Body of pancreas (tissue), 4 donors: Measurements from ENCODE around the gene SLC5A2. TPM values are rescaled to one million over a fixed set of nuclear protein-coding genes. Genes with fewer than 3 reads are reported as not detected.

ENCODE experiments used
- ATAC-seq: fragments of 150-250 bp; one replicate; pipeline ENCODE4 v1.9.1; 2016
- DNase-seq, 4 donors: peaks; one replicate each; pipeline ENCODE4 v3.0.0-alpha.2; 2019
- H3K27ac ChIP-seq, 4 donors: fragments of 200-600 bp; sonication (generic); 1 replicate in 3 of 4; 2 replicates in 1 of 4; pipeline versions ENCODE4 v1.5.1 to v1.6.1; 2016 to 2019; ENCODE audit warnings: mild to moderate bottlenecking in 1 of 4, mixed read lengths in 1 of 4, moderate library complexity in 1 of 4
- H3K27me3 ChIP-seq, 2 donors: fragments of 200-600 bp; sonication (generic); one replicate each; pipeline ENCODE4 v1.6.0; 2016; ENCODE audit warnings: mild to moderate bottlenecking in 1 of 2
- H3K36me3 ChIP-seq, 2 donors: fragments of 200-600 bp; sonication (generic); replicated peaks in 1 of 2; 2 replicates each; pipeline ENCODE4 v1.5.1; 2016; ENCODE audit warnings: low read depth in 2 of 2; ENCODE audit not compliant: insufficient read depth in 1 of 2
- H3K4me1 ChIP-seq: fragments of 200-600 bp; sonication (generic); one replicate; pipeline ENCODE4 v1.6.0; 2016
- H3K4me3 ChIP-seq, 2 donors: fragments of 200-600 bp; sonication (generic); 1 replicate in 1 of 2; 2 replicates in 1 of 2; pipeline ENCODE4 v1.5.1; 2016 to 2019
- H3K9me3 ChIP-seq, 3 donors: fragments of 200-600 bp; sonication (generic); 1 replicate in 2 of 3; 2 replicates in 1 of 3; pipeline ENCODE4 v1.5.1; 2016
- POLR2A ChIP-seq, 3 donors: fragments of 450-650 bp; IDR thresholded peaks; one replicate each; pipeline ENCODE4 v1.6.1; 2016; ENCODE audit warnings: antibody characterized with exemption in 3 of 3, mild to moderate bottlenecking in 2 of 3
- WGBS, 2 donors: methylation state at CpG; one replicate each; pipeline ENCODE4 v1.1.5; 2017; 5-methylcytosine and 5-hydroxymethylcytosine counted together
- intact Hi-C: fragments of 100-400 bp; cut with DNase I; formaldehyde crosslinking; loops from one replicate; pipeline ENCODE4 v1.15.1; 2023
- total RNA-seq, 2 donors: library from RNA; depleted of rRNA; stranded (reverse); fragments of >200 nt; gene quantifications; one replicate each; pipeline ENCODE4 v1.1.0, GENCODE V29; 2016
- TF ChIP-seq, protein P1 (sequence below), 7 experiments: fragments of 450-650 bp in 4 of 7; fragments of 200-600 bp in 3 of 7; sonication (generic) in 3 of 7; IDR thresholded peaks; one replicate each; pipeline ENCODE4 v1.5.1; 2016 to 2019; ENCODE audit warnings: antibody characterized with exemption in 7 of 7

SLC5A2 gene
- total RNA-seq, 2 donors from 2014 or later: 0.26 TPM; not detected in 1

DNA sequence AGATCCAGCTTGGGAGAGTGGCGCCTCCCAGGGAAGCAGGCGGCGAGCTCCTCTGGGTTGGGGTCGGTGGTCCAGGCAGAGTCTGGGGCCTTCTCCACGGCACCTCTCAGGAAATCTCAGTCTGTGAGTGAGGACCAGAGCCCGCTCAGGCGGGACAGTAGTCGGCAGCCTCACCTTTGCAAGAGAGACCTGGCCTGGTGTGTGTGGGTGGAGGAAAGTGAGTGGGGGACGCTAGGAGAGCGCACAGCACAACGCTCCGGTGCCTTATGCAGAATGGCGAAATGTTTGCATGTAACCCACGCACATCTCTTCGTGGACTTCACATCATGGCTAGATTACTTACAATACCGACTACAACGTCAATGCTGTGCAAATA lies 47.0 kb downstream of the SLC5A2 start:
- no peak for ATAC-seq
- intact Hi-C loops: no loop called here
- Histone ChIP-seq H3K4me3 (no peak overlapping the region), H3K27me3 (no peaks in the 10 kb centered on the region), H3K36me3 (no peaks in the 10 kb centered on the region), H3K27ac (peak overlapping the region; percentile 16 to 69 (median 50)), H3K4me1 (peaks cover 8% of the 10 kb centered on the region), H3K9me3 (no peaks in the 10 kb centered on the region)
- WGBS, 2 donors: 13 to 23% methylated on average over 10 to 17 of the region's 17 CpGs
- no peak for TF ChIP-seq POLR2A (IDR thresholded peaks at IDR 0.05)
- TF ChIP-seq, protein P1, sequence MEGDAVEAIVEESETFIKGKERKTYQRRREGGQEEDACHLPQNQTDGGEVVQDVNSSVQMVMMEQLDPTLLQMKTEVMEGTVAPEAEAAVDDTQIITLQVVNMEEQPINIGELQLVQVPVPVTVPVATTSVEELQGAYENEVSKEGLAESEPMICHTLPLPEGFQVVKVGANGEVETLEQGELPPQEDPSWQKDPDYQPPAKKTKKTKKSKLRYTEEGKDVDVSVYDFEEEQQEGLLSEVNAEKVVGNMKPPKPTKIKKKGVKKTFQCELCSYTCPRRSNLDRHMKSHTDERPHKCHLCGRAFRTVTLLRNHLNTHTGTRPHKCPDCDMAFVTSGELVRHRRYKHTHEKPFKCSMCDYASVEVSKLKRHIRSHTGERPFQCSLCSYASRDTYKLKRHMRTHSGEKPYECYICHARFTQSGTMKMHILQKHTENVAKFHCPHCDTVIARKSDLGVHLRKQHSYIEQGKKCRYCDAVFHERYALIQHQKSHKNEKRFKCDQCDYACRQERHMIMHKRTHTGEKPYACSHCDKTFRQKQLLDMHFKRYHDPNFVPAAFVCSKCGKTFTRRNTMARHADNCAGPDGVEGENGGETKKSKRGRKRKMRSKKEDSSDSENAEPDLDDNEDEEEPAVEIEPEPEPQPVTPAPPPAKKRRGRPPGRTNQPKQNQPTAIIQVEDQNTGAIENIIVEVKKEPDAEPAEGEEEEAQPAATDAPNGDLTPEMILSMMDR (IDR thresholded peaks at IDR 0.05): no peak
- DNase-seq: no peak

DNA sequence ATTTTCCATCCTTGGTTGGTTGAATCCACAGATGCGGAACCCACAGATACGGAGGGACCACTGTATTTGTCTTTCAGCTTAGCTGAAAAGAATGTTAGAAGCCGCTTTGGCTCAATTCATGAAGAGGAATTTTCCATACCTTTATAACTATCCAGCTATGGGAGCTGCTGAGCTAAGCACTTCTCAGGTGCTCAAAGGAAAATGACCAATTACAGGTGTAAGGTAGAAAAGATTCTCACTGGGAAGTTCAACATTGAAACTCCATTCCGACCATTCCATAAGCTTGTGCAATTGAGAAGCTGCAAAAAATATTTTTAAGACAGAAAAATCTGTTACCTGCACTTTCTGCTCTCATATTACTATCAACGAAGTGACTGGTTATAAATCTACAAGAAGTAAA lies 47.5 kb downstream of the SLC5A2 start:
- WGBS, 2 donors: 61 to 70% methylated on average over 5 of the region's 5 CpGs
- Histone ChIP-seq H3K9me3 (no peaks in the 10 kb centered on the region), H3K4me3 (no peak overlapping the region), H3K4me1 (peaks cover 8% of the 10 kb centered on the region), H3K27me3 (no peaks in the 10 kb centered on the region), H3K36me3 (no peaks in the 10 kb centered on the region), H3K27ac (no peak overlapping the region)
- no peak for ATAC-seq
- no peak for TF ChIP-seq POLR2A (IDR thresholded peaks at IDR 0.05)
- TF ChIP-seq, protein P1 (IDR thresholded peaks at IDR 0.05): no peak
- intact Hi-C loops: no loop called here
- no peak for DNase-seq

DNA sequence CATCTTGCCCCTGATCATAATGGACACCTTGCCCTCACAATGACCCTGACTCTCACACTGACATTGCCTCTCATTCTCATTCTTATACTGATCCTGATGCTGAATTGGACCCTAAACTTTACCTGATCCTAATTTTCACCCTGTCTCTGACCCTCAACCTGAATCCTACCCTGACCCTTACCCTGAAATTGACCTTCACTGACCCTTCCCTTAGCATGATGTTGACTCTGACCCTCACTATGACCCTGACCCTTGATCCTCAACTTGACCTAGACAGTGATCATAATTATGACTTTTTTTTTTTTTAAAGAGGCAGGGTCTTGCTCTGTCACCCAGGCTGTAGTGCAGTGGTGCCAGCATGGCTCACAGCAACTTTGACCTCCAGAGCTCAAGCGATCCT lies 48.2 kb downstream of the SLC5A2 start:
- WGBS, 2 donors: 91 to 100% methylated on average over 1 of the region's 1 CpG
- no peak overlapping the region for H3K27ac ChIP-seq
- TF ChIP-seq, protein P1 (IDR thresholded peaks at IDR 0.05): no peak
- TF ChIP-seq POLR2A (IDR thresholded peaks at IDR 0.05): no peak
- intact Hi-C loops: no loop called here
- H3K4me3 ChIP-seq: no peak overlapping the region
- DNase-seq: no peak
- H3K9me3 ChIP-seq: no peaks in the 10 kb centered on the region
- no peak for ATAC-seq
- H3K36me3 ChIP-seq: no peaks in the 10 kb centered on the region
- H3K4me1 ChIP-seq: peaks cover 8% of the 10 kb centered on the region
- H3K27me3 ChIP-seq: no peaks in the 10 kb centered on the region

DNA sequence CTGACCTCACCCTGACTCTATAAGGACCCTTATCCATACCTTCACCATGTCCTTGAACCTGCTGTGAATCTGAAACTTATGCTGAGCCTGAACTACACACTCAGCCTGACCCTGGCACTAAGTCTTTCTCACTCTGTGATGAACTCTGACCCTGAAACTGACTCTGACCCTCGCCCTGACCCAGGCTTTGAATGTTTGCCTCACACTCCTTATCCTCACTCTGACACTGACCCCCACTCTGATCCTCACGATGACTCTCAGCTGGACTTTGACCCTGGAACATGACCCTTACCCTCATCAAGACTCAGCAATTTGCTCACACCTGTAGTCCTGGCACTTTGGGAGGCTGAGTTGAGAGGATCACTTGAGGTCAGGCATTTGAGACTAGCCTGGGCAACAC lies 49.2 kb downstream of the SLC5A2 start:
- no peaks in the 10 kb centered on the region for H3K36me3 ChIP-seq

DNA sequence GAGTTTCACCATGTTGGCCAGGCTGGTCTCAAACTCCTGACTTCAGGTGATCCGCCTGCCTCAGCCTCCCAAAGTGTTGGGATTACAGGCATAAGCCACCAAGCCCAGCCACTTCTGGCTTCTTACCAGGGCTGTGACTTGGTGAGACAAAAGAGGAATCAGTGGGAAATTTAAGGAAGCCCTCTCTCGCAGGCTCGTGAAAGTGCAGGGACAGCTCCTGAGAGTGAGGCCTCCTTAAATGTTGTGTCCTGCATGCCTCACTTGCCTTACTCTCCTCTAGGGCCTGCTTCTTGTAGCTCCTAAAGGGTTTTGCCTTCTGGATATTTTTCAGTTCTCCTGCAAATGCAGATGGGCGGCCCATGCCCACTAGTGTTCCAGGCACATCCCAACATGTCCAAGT lies 50.0 kb downstream of the SLC5A2 start:
- intact Hi-C loops: no loop called here
- H3K27ac ChIP-seq: no peak overlapping the region
- H3K9me3 ChIP-seq: no peaks in the 10 kb centered on the region
- TF ChIP-seq, protein P1 (IDR thresholded peaks at IDR 0.05): no peak
- TF ChIP-seq POLR2A (IDR thresholded peaks at IDR 0.05): no peak
- DNase-seq (no peak), ATAC-seq (no peak)
- no peak overlapping the region for H3K4me3 ChIP-seq
- H3K4me1 ChIP-seq: peaks cover 15% of the 10 kb centered on the region
- H3K36me3 ChIP-seq: no peaks in the 10 kb centered on the region
- 76 to 95% methylated on average over 4 of the region's 4 CpGs for WGBS, 2 donors
- peaks cover 0 to 8% of the 10 kb centered on the region in 2 donors for H3K27me3 ChIP-seq

More for the DNA sequence above, 49.2 kb downstream of the SLC5A2 start:
- Histone ChIP-seq H3K4me3 (no peak overlapping the region), H3K9me3 (no peaks in the 10 kb centered on the region), H3K27me3 (peaks cover 0 to under 1% of the 10 kb centered on the region in 2 donors), H3K27ac (no peak overlapping the region), H3K4me1 (peaks cover 8% of the 10 kb centered on the region)
- intact Hi-C loops: no loop called here
- DNase-seq: no peak
- ATAC-seq: no peak
- 40 to 41% methylated on average over 2 of the region's 2 CpGs for WGBS, 2 donors
- TF ChIP-seq POLR2A (IDR thresholded peaks at IDR 0.05): no peak
- TF ChIP-seq, protein P1 (IDR thresholded peaks at IDR 0.05): no peak
